Tibial nerve (tissue), 4 donors: ENCODE data around the gene GSE1. TPM values are rescaled to one million over a fixed set of nuclear protein-coding genes. Genes with fewer than 3 reads are reported as not detected.

Experiments
- DNase-seq, 2 donors: peaks; one replicate each; pipeline ENCODE4 v3.0.0-alpha.2; 2019; ENCODE audit warnings: low spot score in 2 of 2
- H3K27ac ChIP-seq, 4 donors: fragments of 200-600 bp; sonication (generic) in 3 of 4; one replicate each; pipeline ENCODE4 v1.5.1; 2017 to 2019; ENCODE audit warnings: mild to moderate bottlenecking in 1 of 4
- H3K27me3 ChIP-seq, 2 donors: fragments of 200-600 bp; sonication (generic) in 1 of 2; one replicate each; pipeline versions ENCODE4 v1.5.1 to v1.6.0; 2017 to 2019
- H3K36me3 ChIP-seq, 3 donors: fragments of 200-600 bp; sonication (generic); one replicate each; pipeline ENCODE4 v1.5.1; 2018 to 2019
- H3K4me1 ChIP-seq, 4 donors: fragments of 200-600 bp; sonication (generic) in 3 of 4; one replicate each; pipeline ENCODE4 v1.5.1; 2017 to 2019
- H3K4me3 ChIP-seq, 4 donors: fragments of 200-600 bp; sonication (generic) in 3 of 4; one replicate each; pipeline ENCODE4 v1.5.1; 2017 to 2019; ENCODE audit warnings: mild to moderate bottlenecking in 1 of 4, moderate library complexity in 1 of 4
- H3K9me3 ChIP-seq, 4 donors: fragments of 200-600 bp; sonication (generic) in 3 of 4; one replicate each; pipeline ENCODE4 v1.5.1; 2017 to 2019
- CTCF ChIP-seq, 5 experiments: fragments of 200-600 bp in 3 of 5; fragments of 450-650 bp in 2 of 5; sonication (generic) in 3 of 5; IDR thresholded peaks; one replicate each; pipeline ENCODE4 v1.5.1; 2016 to 2019; ENCODE audit warnings: antibody characterized with exemption in 5 of 5, mild to moderate bottlenecking in 3 of 5, moderate library complexity in 2 of 5
- EP300 ChIP-seq, 2 donors: sonication (generic); formaldehyde crosslinking; IDR thresholded peaks; one replicate each; pipeline ENCODE4 v1.6.1; 2017; ENCODE audit warnings: antibody characterized with exemption in 2 of 2, mild to moderate bottlenecking in 1 of 2
- POLR2A ChIP-seq, 2 donors: fragments of 450-650 bp; IDR thresholded peaks; one replicate each; pipeline ENCODE4 v1.6.1; 2017; ENCODE audit warnings: antibody characterized with exemption in 2 of 2, mild to moderate bottlenecking in 2 of 2, moderate library complexity in 2 of 2
- WGBS, 2 donors: methylation state at CpG; one replicate each; pipeline ENCODE4 v1.1.5; 2018; 5-methylcytosine and 5-hydroxymethylcytosine counted together
- total RNA-seq, 4 donors: library from RNA; depleted of rRNA; stranded (reverse); fragments of >200 nt; gene quantifications; one replicate each; pipeline ENCODE4 v1.1.0, GENCODE V29; 2016

The GSE1 gene
- total RNA-seq, 4 donors from 2014 or later = 65.1 to 147 (median 83.5) TPM

- no peak for TF ChIP-seq POLR2A (IDR thresholded peaks at IDR 0.05)
- no peak for TF ChIP-seq CTCF (IDR thresholded peaks at IDR 0.05)
- no peak for TF ChIP-seq EP300 (IDR thresholded peaks at IDR 0.05)
- peaks cover 0 to 56% (median 27%) of the 10 kb centered on the region in 4 donors for H3K4me1 ChIP-seq
- no peaks in the 10 kb centered on the region for H3K36me3 ChIP-seq
- H3K27me3 ChIP-seq = no peaks in the 10 kb centered on the region
- peaks cover 0 to 12% (median 0%) of the 10 kb centered on the region in 4 donors for H3K9me3 ChIP-seq
- WGBS, 2 donors = 86 to 89% methylated on average over 7 of the region's 7 CpGs
- no peak overlapping the region for H3K4me3 ChIP-seq
- no peak for DNase-seq
- H3K27ac ChIP-seq = peak overlapping the region in 1 of 4 donors; percentile 43
Observed at GRCh38 chr16:85571563-85571812, 41.6 kb upstream of the GSE1 start.

- H3K27ac ChIP-seq = peak overlapping the region in 1 of 4 donors; percentile 43
- no peak overlapping the region for H3K4me3 ChIP-seq
- DNase-seq = no peak
- no peak for TF ChIP-seq POLR2A (IDR thresholded peaks at IDR 0.05)
- TF ChIP-seq EP300 (IDR thresholded peaks at IDR 0.05) = no peak
- no peak for TF ChIP-seq CTCF (IDR thresholded peaks at IDR 0.05)
- H3K9me3 ChIP-seq = peaks cover 0 to 12% (median 0%) of the 10 kb centered on the region in 4 donors
- H3K36me3 ChIP-seq = no peaks in the 10 kb centered on the region
- 78 to 81% methylated on average over 10 of the region's 10 CpGs for WGBS, 2 donors
- no peaks in the 10 kb centered on the region for H3K27me3 ChIP-seq
- peaks cover 0 to 58% (median 27%) of the 10 kb centered on the region in 4 donors for H3K4me1 ChIP-seq
Observed at GRCh38 chr16:85571813-85572619, 41.1 kb upstream of the GSE1 start.

- Histone ChIP-seq H3K9me3 (peaks cover 0 to 12% (median 0%) of the 10 kb centered on the region in 4 donors), H3K36me3 (no peaks in the 10 kb centered on the region), H3K27ac (peak overlapping the region; percentile 76 to 92 (median 82)), H3K4me3 (no peak overlapping the region), H3K4me1 (peaks cover 0 to 65% (median 27%) of the 10 kb centered on the region in 4 donors), H3K27me3 (no peaks in the 10 kb centered on the region)
- WGBS, 2 donors = 70 to 73% methylated on average over 15 of the region's 15 CpGs
- no peak for TF ChIP-seq EP300 (IDR thresholded peaks at IDR 0.05)
- no peak for TF ChIP-seq CTCF (IDR thresholded peaks at IDR 0.05)
- no peak for TF ChIP-seq POLR2A (IDR thresholded peaks at IDR 0.05)
- no peak for DNase-seq
Observed at GRCh38 chr16:85573045-85573695, 40.0 kb upstream of the GSE1 start.

- Histone ChIP-seq H3K27ac (peak overlapping the region; percentile 76 to 92 (median 82)), H3K27me3 (no peaks in the 10 kb centered on the region), H3K9me3 (peaks cover 0 to 12% (median 0%) of the 10 kb centered on the region in 4 donors), H3K4me1 (peaks cover 0 to 66% (median 28%) of the 10 kb centered on the region in 4 donors), H3K4me3 (peak overlapping the region; percentile 1 to 24 (median 11)), H3K36me3 (no peaks in the 10 kb centered on the region)
- DNase-seq = peak in 1 of 2 donors; percentile 26
- TF ChIP-seq POLR2A (IDR thresholded peaks at IDR 0.05) (no peak), CTCF (IDR thresholded peaks at IDR 0.05) (peak in 1 of 5 experiments; percentile 16), EP300 (IDR thresholded peaks at IDR 0.05) (peak in 1 of 2 donors; percentile 63)
- WGBS, 2 donors = 13 to 19% methylated on average over 33 to 35 of the region's 37 CpGs
Observed at GRCh38 chr16:85573696-85574641, 39.2 kb upstream of the GSE1 start.
